ENCODE results near the gene SLC31A1. TPM values are rescaled to one million over a fixed set of nuclear protein-coding genes. Genes with fewer than 3 reads are reported as not detected.

Gene SLC31A1
- total RNA-seq = 10 to 100 TPM; 19.8 to 99.5 (median 32.3) TPM
- 100 to 1,000 TPM in 1 of 3 donors, 10 to 100 TPM in 2; 10.2 to 105 (median 16.3) TPM for polyA plus RNA-seq
- long read RNA-seq, donor 1, full-length matches to known transcripts = 33 of 100 reads
- long read RNA-seq, donor 1, partial matches to known transcripts = 19 of 100 reads
- long read RNA-seq, donor 1, other reads (novel, unspliced or antisense) = 48 of 100 reads
- long read RNA-seq, donor 2, full-length matches to known transcripts = 21 of 73 reads
- long read RNA-seq, donor 2, partial matches to known transcripts = 20 of 73 reads
- long read RNA-seq, donor 2, other reads (novel, unspliced or antisense) = 32 of 73 reads
- long read RNA-seq, donor 3, full-length matches to known transcripts = 36 of 93 reads
- long read RNA-seq, donor 3, partial matches to known transcripts = 7 of 93 reads
- long read RNA-seq, donor 3, other reads (novel, unspliced or antisense) = 50 of 93 reads
- long read RNA-seq, donor 4, full-length matches to known transcripts = 20 of 24 reads
- long read RNA-seq, donor 4, partial matches to known transcripts = 0 of 24 reads
- long read RNA-seq, donor 4, other reads (novel, unspliced or antisense) = 4 of 24 reads
- long read RNA-seq, donor 5, full-length matches to known transcripts = 29 of 36 reads
- long read RNA-seq, donor 5, partial matches to known transcripts = 2 of 36 reads
- long read RNA-seq, donor 5, other reads (novel, unspliced or antisense) = 5 of 36 reads
- long read RNA-seq, donor 6, full-length matches to known transcripts = 24 of 33 reads
- long read RNA-seq, donor 6, partial matches to known transcripts = 2 of 33 reads
- long read RNA-seq, donor 6, other reads (novel, unspliced or antisense) = 7 of 33 reads
- long read RNA-seq, donor 7, full-length matches to known transcripts = 17 of 53 reads
- long read RNA-seq, donor 7, partial matches to known transcripts = 9 of 53 reads
- long read RNA-seq, donor 7, other reads (novel, unspliced or antisense) = 27 of 53 reads
- long read RNA-seq, donor 8, full-length matches to known transcripts = 33 of 138 reads
- long read RNA-seq, donor 8, partial matches to known transcripts = 0 of 138 reads
- long read RNA-seq, donor 8, other reads (novel, unspliced or antisense) = 105 of 138 reads
- long read RNA-seq, donor 9, full-length matches to known transcripts = 27 of 27 reads
- long read RNA-seq, donor 9, partial matches to known transcripts = 0 of 27 reads
- long read RNA-seq, donor 9, other reads (novel, unspliced or antisense) = 0 of 27 reads
- long read RNA-seq, donor 10, full-length matches to known transcripts = 17 of 17 reads
- long read RNA-seq, donor 10, partial matches to known transcripts = 0 of 17 reads
- long read RNA-seq, donor 10, other reads (novel, unspliced or antisense) = 0 of 17 reads

- peak within 1 kb of the TSS; percentile 48 to 87 (median 72) for H3K4me3 ChIP-seq
- 0 to 1% (median 0%) methylated on average over 17 to 65 of the region's 65 CpGs for WGBS, 4 donors
- no peaks in the 10 kb centered on the region for H3K27me3 ChIP-seq
- DNase-seq = peak; percentile 98 to 99 (median 99)
- peaks cover 14 to 44% of the 10 kb centered on the region in 2 donors for H3K4me1 ChIP-seq (replicated peaks in 1 of 2)
- peak within 1 kb of the TSS; percentile 69 to 92 (median 86) for H3K27ac ChIP-seq
- no peaks in the 10 kb centered on the region for H3K9me3 ChIP-seq (replicated peaks in 1 of 3)
- TF ChIP-seq CTCF (IDR thresholded peaks at IDR 0.05) (no peak), POLR2A (IDR thresholded peaks at IDR 0.05) (peak; percentile 52 to 87)
- H3K36me3 ChIP-seq (replicated peaks in 1 of 2) = no peaks in the 10 kb centered on the region
- intact Hi-C loops (cut with DNase I) = no loop called here
Measured at GRCh38 chr9:113221003-113221799, at the start of gene SLC31A1, which contains the start of gene FKBP15. Gene SLC31A1 (plus strand): TSS chr9:113221544. CDS start chr9:113256149, 34,605 bp downstream. Gene FKBP15 (minus strand): TSS chr9:113221277. CDS start chr9:113221243, 34 bp downstream.

DNA sequence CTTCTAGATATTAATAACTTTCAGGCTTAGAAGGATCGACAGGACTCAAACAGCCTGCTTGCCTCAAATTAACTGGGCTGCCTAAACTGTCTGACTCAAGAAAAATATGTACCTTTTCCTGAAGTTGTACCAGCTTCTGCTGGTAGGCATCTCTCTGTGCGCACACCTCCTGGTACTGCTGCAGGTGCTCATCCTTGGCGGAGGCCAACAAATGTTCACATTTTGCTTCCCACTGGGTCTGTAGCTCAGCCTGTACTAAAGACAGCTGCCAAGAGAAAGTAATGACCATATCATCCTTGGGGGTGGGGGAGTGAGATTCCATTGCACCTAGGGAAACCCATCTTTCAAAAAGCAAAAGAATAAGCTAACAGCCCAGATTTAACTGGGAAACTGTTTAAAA is 48.0 kb upstream of the SLC31A1 start:
- peaks cover 0 to 91% of the 10 kb centered on the region in 2 donors for H3K36me3 ChIP-seq (replicated peaks in 1 of 2)

DNA sequence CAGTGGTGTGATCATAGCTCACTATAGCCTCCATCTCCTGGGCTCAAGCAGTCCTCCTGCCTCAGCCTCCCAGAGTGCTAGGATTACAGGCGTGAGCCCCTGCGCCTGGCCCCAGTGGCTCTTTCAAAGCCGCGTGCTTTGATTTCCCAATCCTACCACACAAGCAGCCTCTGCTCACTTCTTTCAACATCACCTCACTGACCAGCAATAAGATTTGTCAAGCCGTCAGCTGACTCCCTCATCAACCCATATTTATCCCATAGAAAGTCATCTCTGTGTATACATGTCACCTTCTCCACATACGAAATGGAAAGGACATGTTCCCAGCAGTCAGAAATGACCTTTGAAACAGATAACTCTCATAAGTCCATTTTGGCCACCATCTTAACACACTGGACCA is 44.5 kb upstream of the SLC31A1 start:
- Histone ChIP-seq H3K27ac (no peak overlapping the region), H3K27me3 (no peaks in the 10 kb centered on the region), H3K9me3 (replicated peaks in 1 of 3) (no peaks in the 10 kb centered on the region), H3K36me3 (replicated peaks in 1 of 2) (peaks cover 0 to 82% of the 10 kb centered on the region in 2 donors), H3K4me3 (no peak overlapping the region), H3K4me1 (replicated peaks in 1 of 2) (no peaks in the 10 kb centered on the region)
- no peak for DNase-seq
- WGBS, 4 donors = 88 to 99% (median 92%) methylated on average over 6 of the region's 6 CpGs
- TF ChIP-seq POLR2A (IDR thresholded peaks at IDR 0.05) (no peak), CTCF (IDR thresholded peaks at IDR 0.05) (no peak)
- intact Hi-C loops (cut with DNase I) = no loop called here

More for the DNA sequence above, 48.0 kb upstream of the SLC31A1 start:
- no peaks in the 10 kb centered on the region for H3K9me3 ChIP-seq (replicated peaks in 1 of 3)
- H3K4me3 ChIP-seq = no peak overlapping the region
- no peak overlapping the region for H3K27ac ChIP-seq
- intact Hi-C loops (cut with DNase I) = no loop called here
- WGBS, 4 donors = 79 to 92% (median 91%) methylated on average over 3 of the region's 3 CpGs
- TF ChIP-seq POLR2A (IDR thresholded peaks at IDR 0.05) (no peak), CTCF (IDR thresholded peaks at IDR 0.05) (no peak)
- H3K27me3 ChIP-seq = no peaks in the 10 kb centered on the region
- H3K4me1 ChIP-seq (replicated peaks in 1 of 2) = no peaks in the 10 kb centered on the region
- DNase-seq = no peak

All from adrenal gland (tissue), 19 donors.